ENCODE results near the gene ACTC1.
"Not testable (repeated sequence)": the region's sequence is repeated elsewhere in the genome, so short reads cannot be mapped to it uniquely, and the experiment has no call there.

Gene ACTC1

DNA sequence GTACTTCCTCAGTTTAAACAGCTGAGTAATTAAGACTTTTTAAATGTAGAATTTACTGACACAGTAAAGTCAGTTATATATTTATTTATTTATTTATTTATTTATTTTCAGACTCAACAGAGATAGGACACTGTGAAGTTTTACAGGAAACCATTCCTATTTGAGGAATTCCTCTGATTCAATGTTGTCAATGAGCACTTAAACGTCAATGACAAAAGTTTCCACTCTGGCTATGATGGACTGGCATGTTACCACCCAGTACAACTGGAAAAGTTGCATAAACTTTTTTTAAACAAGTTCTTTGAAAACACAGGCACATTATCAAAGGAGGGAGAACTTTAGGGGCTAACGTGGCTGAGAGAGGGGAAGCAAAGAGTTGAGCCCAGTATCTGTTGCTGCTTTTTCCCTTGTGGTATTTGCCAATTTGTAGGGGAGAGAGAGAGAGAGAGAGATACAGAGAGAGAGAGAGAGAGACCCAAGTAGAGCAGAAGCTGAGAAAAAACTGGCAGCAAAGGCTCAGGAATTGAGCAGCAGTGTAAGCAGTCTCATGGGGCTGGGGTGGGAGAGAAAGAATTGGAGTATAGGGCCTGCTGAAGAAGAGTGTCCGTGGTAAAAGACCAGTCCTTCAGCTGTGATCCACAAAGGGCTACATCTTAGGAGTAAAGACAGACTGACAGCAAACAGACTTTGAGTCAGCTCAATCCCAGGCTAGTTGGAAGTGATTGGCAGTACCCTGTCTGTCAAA, 18.3 kb upstream of the ACTC1 start:
- no peaks in the 10 kb centered on the region for H3F3A ChIP-seq (ENCODE audit: control insufficient read depth, insufficient read depth)

DNA sequence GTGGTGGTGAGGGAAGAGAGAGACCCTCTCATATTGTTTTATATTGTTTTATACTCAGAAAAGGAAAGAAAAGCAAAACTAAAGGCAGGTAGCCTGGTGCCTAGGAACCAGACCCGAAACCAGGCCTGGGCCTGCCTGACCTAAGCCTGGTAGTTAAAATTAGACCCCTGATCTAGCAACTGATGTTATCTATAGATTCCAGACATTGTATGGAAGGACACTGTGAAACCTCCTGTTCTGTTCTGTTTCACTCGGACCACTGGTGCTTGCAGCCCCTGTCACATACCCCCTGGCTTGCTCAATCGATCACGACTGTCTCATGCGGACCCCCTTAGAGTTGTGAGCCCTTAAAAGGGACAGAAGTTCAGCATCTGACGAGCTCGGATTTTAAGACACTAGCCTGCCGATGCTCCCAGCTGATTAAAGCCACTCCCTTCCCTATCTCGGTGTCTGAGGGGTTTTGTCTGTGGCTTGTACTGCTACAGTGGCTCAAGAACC, 17.6 kb upstream of the ACTC1 start:
- not testable (repeated sequence) for H3F3A ChIP-seq (ENCODE audit: control insufficient read depth, insufficient read depth); H3K4me1 ChIP-seq (ENCODE audit: control insufficient read depth, low read length); H3K27ac ChIP-seq (ENCODE audit: low read depth, low read length); H3K4me3 ChIP-seq (ENCODE audit: low read length); H3K27me3 ChIP-seq (ENCODE audit: control insufficient read depth, low read length); H3K79me2 ChIP-seq (ENCODE audit: control insufficient read depth, low read length); H3K9me3 ChIP-seq (ENCODE audit: control insufficient read depth, insufficient read depth, low read length); H4K20me1 ChIP-seq (ENCODE audit: control insufficient read depth, insufficient read depth, low read depth, low read length); H3K9me2 ChIP-seq (replicated peaks; ENCODE audit: control insufficient read depth, low read length); H3K4me2 ChIP-seq (ENCODE audit: low read length); H3K36me3 ChIP-seq (ENCODE audit: control insufficient read depth, low read length)

More for the DNA sequence above, 18.3 kb upstream of the ACTC1 start:
- Histone ChIP-seq H3K9me2 (replicated peaks; ENCODE audit: control insufficient read depth, low read length) (no peaks in the 10 kb centered on the region), H3K4me3 (ENCODE audit: low read length) (no peak overlapping the region), H3K9me3 (ENCODE audit: control insufficient read depth, insufficient read depth, low read length) (no peaks in the 10 kb centered on the region), H4K20me1 (ENCODE audit: control insufficient read depth, insufficient read depth, low read depth, low read length) (no peaks in the 10 kb centered on the region), H3K4me2 (ENCODE audit: low read length) (no peak overlapping the region), H3K79me2 (ENCODE audit: control insufficient read depth, low read length) (no peaks in the 10 kb centered on the region), H3K4me1 (ENCODE audit: control insufficient read depth, low read length) (no peaks in the 10 kb centered on the region), H3K27ac (ENCODE audit: low read depth, low read length) (no peak overlapping the region), H3K27me3 (ENCODE audit: control insufficient read depth, low read length) (peaks cover 4% of the 10 kb centered on the region; the same call in 1 of the 2 replicates), H3K36me3 (ENCODE audit: control insufficient read depth, low read length) (no peaks in the 10 kb centered on the region)
- TF ChIP-seq, protein P1, sequence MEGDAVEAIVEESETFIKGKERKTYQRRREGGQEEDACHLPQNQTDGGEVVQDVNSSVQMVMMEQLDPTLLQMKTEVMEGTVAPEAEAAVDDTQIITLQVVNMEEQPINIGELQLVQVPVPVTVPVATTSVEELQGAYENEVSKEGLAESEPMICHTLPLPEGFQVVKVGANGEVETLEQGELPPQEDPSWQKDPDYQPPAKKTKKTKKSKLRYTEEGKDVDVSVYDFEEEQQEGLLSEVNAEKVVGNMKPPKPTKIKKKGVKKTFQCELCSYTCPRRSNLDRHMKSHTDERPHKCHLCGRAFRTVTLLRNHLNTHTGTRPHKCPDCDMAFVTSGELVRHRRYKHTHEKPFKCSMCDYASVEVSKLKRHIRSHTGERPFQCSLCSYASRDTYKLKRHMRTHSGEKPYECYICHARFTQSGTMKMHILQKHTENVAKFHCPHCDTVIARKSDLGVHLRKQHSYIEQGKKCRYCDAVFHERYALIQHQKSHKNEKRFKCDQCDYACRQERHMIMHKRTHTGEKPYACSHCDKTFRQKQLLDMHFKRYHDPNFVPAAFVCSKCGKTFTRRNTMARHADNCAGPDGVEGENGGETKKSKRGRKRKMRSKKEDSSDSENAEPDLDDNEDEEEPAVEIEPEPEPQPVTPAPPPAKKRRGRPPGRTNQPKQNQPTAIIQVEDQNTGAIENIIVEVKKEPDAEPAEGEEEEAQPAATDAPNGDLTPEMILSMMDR (IDR thresholded peaks at IDR 0.05; ENCODE audit: low read depth, low read length, poor library complexity, severe bottlenecking): no peak
- no peak for TF ChIP-seq EZH2phosphoT487 (IDR thresholded peaks at IDR 0.05; ENCODE audit: borderline replicate concordance, low read length)

DNA sequence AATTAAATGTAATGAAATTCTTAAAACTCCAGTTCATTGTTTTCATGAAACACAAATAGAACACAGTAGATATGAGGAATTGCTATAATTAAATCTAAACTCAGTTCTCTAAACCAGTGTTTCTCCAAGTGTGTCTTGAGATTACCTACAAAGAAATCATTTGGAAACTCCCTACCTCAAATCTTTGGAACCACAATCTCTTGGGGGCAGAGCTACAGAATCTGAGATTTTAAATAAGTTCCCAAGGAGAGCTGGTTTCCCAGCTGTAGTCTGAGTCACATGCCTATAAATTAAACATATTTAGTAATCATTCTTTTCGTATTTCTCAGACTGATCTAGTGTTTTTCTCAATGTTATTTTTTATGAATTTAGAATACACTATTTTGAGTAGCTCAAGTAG, 17.0 kb upstream of the ACTC1 start:
- Histone ChIP-seq H3K27ac (ENCODE audit: low read depth, low read length) (no peak overlapping the region), H3K4me3 (ENCODE audit: low read length) (no peak overlapping the region), H3K4me2 (ENCODE audit: low read length) (no peak overlapping the region), H4K20me1 (ENCODE audit: control insufficient read depth, insufficient read depth, low read depth, low read length) (no peaks in the 10 kb centered on the region), H3F3A (ENCODE audit: control insufficient read depth, insufficient read depth) (no peaks in the 10 kb centered on the region), H3K79me2 (ENCODE audit: control insufficient read depth, low read length) (no peaks in the 10 kb centered on the region), H3K36me3 (ENCODE audit: control insufficient read depth, low read length) (no peaks in the 10 kb centered on the region), H3K9me2 (replicated peaks; ENCODE audit: control insufficient read depth, low read length) (no peaks in the 10 kb centered on the region), H3K9me3 (ENCODE audit: control insufficient read depth, insufficient read depth, low read length) (no peaks in the 10 kb centered on the region), H3K27me3 (ENCODE audit: control insufficient read depth, low read length) (peaks cover 4% of the 10 kb centered on the region; the same call in 1 of the 2 replicates), H3K4me1 (ENCODE audit: control insufficient read depth, low read length) (no peaks in the 10 kb centered on the region)
- TF ChIP-seq, protein P1 (IDR thresholded peaks at IDR 0.05; ENCODE audit: low read depth, low read length, poor library complexity, severe bottlenecking): no peak
- TF ChIP-seq EZH2phosphoT487 (IDR thresholded peaks at IDR 0.05; ENCODE audit: borderline replicate concordance, low read length): no peak

DNA sequence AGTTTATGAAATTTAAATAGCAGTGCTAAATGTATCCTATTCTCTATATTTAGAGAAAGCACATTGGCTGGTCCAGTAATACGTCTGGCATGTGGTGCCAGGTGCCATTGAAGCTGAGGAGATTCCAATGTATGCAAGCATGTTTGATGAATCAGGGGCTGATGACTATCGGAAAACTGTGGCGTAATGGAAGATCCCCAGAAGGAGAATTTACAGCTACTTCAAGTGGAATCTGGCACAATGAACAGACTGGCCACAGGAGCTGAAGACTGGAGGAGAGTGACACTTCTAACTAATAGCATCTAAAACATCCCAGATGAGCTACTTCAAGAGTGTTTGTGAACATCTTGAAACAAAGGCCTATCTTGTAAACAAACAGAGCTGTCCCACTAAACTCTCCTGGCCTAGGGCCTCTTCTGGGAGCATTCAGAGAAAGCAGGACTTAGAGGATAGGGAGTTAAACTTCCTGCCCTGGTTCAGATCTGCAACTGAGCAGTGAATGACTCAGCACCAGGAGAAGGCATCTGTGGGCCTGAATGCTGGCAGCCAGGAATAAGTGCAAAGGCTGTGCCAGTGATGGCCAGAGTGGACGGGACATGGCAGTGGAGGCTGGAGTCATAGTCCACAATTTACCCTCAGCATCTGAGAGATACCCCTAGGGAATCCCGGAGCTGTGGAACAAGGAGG, 15.2 kb upstream of the ACTC1 start:
- no peak overlapping the region for H3K4me2 ChIP-seq (ENCODE audit: low read length)

More for the DNA sequence above, 15.2 kb upstream of the ACTC1 start:
- Histone ChIP-seq H4K20me1 (ENCODE audit: control insufficient read depth, insufficient read depth, low read depth, low read length) (no peaks in the 10 kb centered on the region), H3K4me3 (ENCODE audit: low read length) (no peak overlapping the region), H3K27me3 (ENCODE audit: control insufficient read depth, low read length) (no peaks in the 10 kb centered on the region), H3K27ac (ENCODE audit: low read depth, low read length) (no peak overlapping the region), H3K4me1 (ENCODE audit: control insufficient read depth, low read length) (no peaks in the 10 kb centered on the region), H3F3A (ENCODE audit: control insufficient read depth, insufficient read depth) (no peaks in the 10 kb centered on the region), H3K79me2 (ENCODE audit: control insufficient read depth, low read length) (no peaks in the 10 kb centered on the region), H3K9me3 (ENCODE audit: control insufficient read depth, insufficient read depth, low read length) (no peaks in the 10 kb centered on the region), H3K9me2 (replicated peaks; ENCODE audit: control insufficient read depth, low read length) (no peaks in the 10 kb centered on the region), H3K36me3 (ENCODE audit: control insufficient read depth, low read length) (no peaks in the 10 kb centered on the region)
- no peak for TF ChIP-seq EZH2phosphoT487 (IDR thresholded peaks at IDR 0.05; ENCODE audit: borderline replicate concordance, low read length)
- TF ChIP-seq, protein P1 (IDR thresholded peaks at IDR 0.05; ENCODE audit: low read depth, low read length, poor library complexity, severe bottlenecking): no peak

Measured in DOHH2 (cell line).